GM12878 (cell line): ENCODE measurements around the gene KRTAP5-8. TPM values are rescaled to one million over a fixed set of nuclear protein-coding genes. Genes with fewer than 3 reads are reported as not detected.

Experiments used
- ATAC-seq: fragments of 200-7000 bp; cut with Tn5 transposase; 3 replicates; pipeline ENCODE4 v1.9.1; 2020; ENCODE audit warnings: mild to moderate bottlenecking, moderate library complexity
- BruUV-seq: library from RNA; stranded (reverse); fragments of 400-500 nt; replicated peaks from 2 replicates; lab custom pipeline; 2021; lab: Mats Ljungman, UMichigan
- CTCF ChIA-PET: fragments of 300-600 bp; sonication (Branson Sonifier 250); formaldehyde crosslinking; extraction: SDS; loops from one replicate; lab custom pipeline; 2021; ENCODE audit warnings: inconsistent platforms; lab: Yijun Ruan, JAX
- POLR2A ChIA-PET: fragments of 350-600 bp; formaldehyde crosslinking; extraction: SDS; loops from one replicate; lab custom pipeline; 2021; ENCODE audit warnings: inconsistent platforms; lab: Charles Lee
- RAD21 ChIA-PET: fragments of 300-600 bp; sonication (Branson Sonifier 250); formaldehyde crosslinking; loops from one replicate; lab custom pipeline; 2023; ENCODE audit warnings: antibody characterized with exemption; ENCODE audit not compliant: unreplicated experiment; lab: Charles Lee
- SMC1A ChIA-PET: fragments of 300-600 bp; sonication (Branson Sonifier 250); formaldehyde crosslinking; loops from one replicate; lab custom pipeline; 2023; ENCODE audit not compliant: unreplicated experiment, uncharacterized antibody; lab: Charles Lee
- DNase-seq: peaks from one replicate; pipeline ENCODE4 v3.0.0-alpha.2; 2011; ENCODE audit warnings: low read depth, low spot score
- FAIRE-seq: peaks from 3 replicates; lab custom pipeline; 2011; peaks lifted over from hg19 to GRCh38; lab: Jason Lieb, UNC
- H2AFZ ChIP-seq: 2 replicates; pipeline ENCODE4 v1.6.0; 2011; ENCODE audit warnings: low read depth, low read length, control low read depth; ENCODE audit not compliant: control insufficient read depth
- H3K27ac ChIP-seq: 2 replicates; pipeline ENCODE4 v1.5.1; 2011; ENCODE audit warnings: control low read depth; ENCODE audit not compliant: control insufficient read depth, insufficient read depth
- H3K27me3 ChIP-seq, 2 experiments: replicated peaks in 1 of 2; 2 replicates each; pipeline versions ENCODE4 v1.6.0 to v1.6.1; 2011; ENCODE audit warnings: low read length in 1 of 2; ENCODE audit not compliant: control insufficient read depth in 2 of 2, insufficient read depth in 2 of 2
- H3K36me3 ChIP-seq, 2 experiments: 2 replicates each; pipeline ENCODE4 v1.5.1; 2011; ENCODE audit warnings: low read length in 1 of 2; ENCODE audit not compliant: control insufficient read depth in 2 of 2, insufficient read depth in 2 of 2
- H3K4me1 ChIP-seq: 2 replicates; pipeline ENCODE4 v1.6.1; 2011; ENCODE audit warnings: mild to moderate bottlenecking, low read length, moderate library complexity, mixed read lengths; ENCODE audit not compliant: control insufficient read depth, insufficient read depth
- H3K4me2 ChIP-seq: 2 replicates; pipeline ENCODE4 v1.6.0; 2011; ENCODE audit warnings: control low read depth; ENCODE audit not compliant: control insufficient read depth, insufficient read depth
- H3K4me3 ChIP-seq: fragments of 200-600 bp; sonication (generic); 2 replicates; pipeline ENCODE4 v1.5.1; 2016
- H3K79me2 ChIP-seq: 2 replicates; pipeline ENCODE4 v1.6.0; 2011; ENCODE audit warnings: low read length; ENCODE audit not compliant: control insufficient read depth, insufficient read depth
- H3K9ac ChIP-seq: 2 replicates; pipeline ENCODE4 v1.8.0; 2011; ENCODE audit warnings: low read length, control low read depth, mixed read lengths; ENCODE audit not compliant: control insufficient read depth, insufficient read depth
- H3K9me3 ChIP-seq: replicated peaks from 3 replicates; pipeline ENCODE4 v1.5.1; 2011; ENCODE audit warnings: mild to moderate bottlenecking, low read length; ENCODE audit not compliant: control insufficient read depth, insufficient read depth
- H4K20me1 ChIP-seq: 2 replicates; pipeline ENCODE4 v1.6.0; 2011; ENCODE audit not compliant: control insufficient read depth, insufficient read depth
- ASH2L ChIP-seq: fragments of 300-600, 200-600 bp; sonication (generic); IDR thresholded peaks from 2 replicates; pipeline ENCODE4 v1.6.1; 2017; ENCODE audit warnings: low read depth, mild to moderate bottlenecking, borderline replicate concordance
- BRCA1 ChIP-seq: IDR thresholded peaks from 2 replicates; pipeline ENCODE4 v1.6.1; 2011; ENCODE audit warnings: low read depth, low read length, improper control_type of control experiment
- CBX3 ChIP-seq: fragments of 200-600 bp; sonication (generic); IDR thresholded peaks from 2 replicates; pipeline ENCODE4 v1.6.1; 2016; ENCODE audit warnings: low read depth, borderline replicate concordance
- FOS ChIP-seq: IDR thresholded peaks from 3 replicates; pipeline ENCODE4 v1.6.1; 2011; ENCODE audit warnings: borderline replicate concordance; ENCODE audit not compliant: insufficient read length; ENCODE audit errors: extremely low read depth
- GATAD2B ChIP-seq: fragments of 450-650 bp; conservative IDR thresholded peaks from 2 replicates; pipeline ENCODE4 v1.6.1; 2017; ENCODE audit warnings: low read depth, mild to moderate bottlenecking, moderate library complexity
- HCFC1 ChIP-seq: fragments of 150-350 bp; IDR thresholded peaks from 2 replicates; pipeline ENCODE4 v1.6.1; 2014; ENCODE audit warnings: low read length
- IKZF2 ChIP-seq, 2 experiments: fragments of 450-650 bp; IDR thresholded peaks; 2 replicates each; pipeline ENCODE4 v1.6.1; 2017; ENCODE audit warnings: mild to moderate bottlenecking in 2 of 2, moderate library complexity in 2 of 2
- MLLT1 ChIP-seq: fragments of 450-650 bp; IDR thresholded peaks from 2 replicates; pipeline ENCODE4 v1.6.1; 2016; ENCODE audit warnings: mild to moderate bottlenecking
- NFYA ChIP-seq: IDR thresholded peaks from 2 replicates; pipeline ENCODE4 v1.6.1; 2011; ENCODE audit warnings: low read depth, mild to moderate bottlenecking, low read length, improper control_type of control experiment, borderline replicate concordance
- NRF1 ChIP-seq: conservative IDR thresholded peaks from 2 replicates; pipeline ENCODE4 v1.6.1; 2011; ENCODE audit warnings: mild to moderate bottlenecking, low read depth, low read length, improper control_type of control experiment
- PAX8 ChIP-seq: fragments of 450-650 bp; IDR thresholded peaks from 2 replicates; pipeline ENCODE4 v1.6.1; 2017; ENCODE audit warnings: mild to moderate bottlenecking, moderate library complexity
- RBBP5 ChIP-seq: fragments of 200-600 bp; sonication (generic); conservative IDR thresholded peaks from 2 replicates; pipeline ENCODE4 v1.6.1; 2016
- SMAD1 ChIP-seq: fragments of 450-650 bp; IDR thresholded peaks from 2 replicates; pipeline ENCODE4 v1.6.1; 2018; ENCODE audit warnings: mild to moderate bottlenecking, low read depth; ENCODE audit not compliant: partially characterized antibody
- STAT3 ChIP-seq: IDR thresholded peaks from 2 replicates; pipeline ENCODE4 v1.6.1; 2011; ENCODE audit warnings: low read depth, low read length, improper control_type of control experiment
- ZZZ3 ChIP-seq: IDR thresholded peaks from 2 replicates; pipeline ENCODE4 v1.6.1; 2011; ENCODE audit warnings: low read depth; ENCODE audit not compliant: control insufficient read depth, insufficient read length
- WGBS: methylation state at CpG from one replicate; pipeline ENCODE4 v1.1.6; 2016; ENCODE audit warnings: low lambda C conversion rate; ENCODE audit not compliant: insufficient replicate concordance, insufficient coverage; ENCODE audit errors: missing lambda C conversion rate; 5-methylcytosine and 5-hydroxymethylcytosine counted together
- in situ Hi-C: fragments of 300-500 bp; cut with MboI; formaldehyde crosslinking; loops from 9 replicates; pipeline ENCODE4 v1.14.3; 2018; ENCODE audit warnings: mixed read lengths
- intact Hi-C: fragments of 100-400 bp; cut with micrococcal nuclease; formaldehyde crosslinking; loops from one replicate; pipeline ENCODE4 v1.14.2; 2022; ENCODE audit not compliant: unreplicated experiment
- polyA plus RNA-seq, 11 experiments: library from polyadenylated mRNA; depleted of rRNA in 4 of 11; unstranded in 6 of 11; stranded (reverse) in 5 of 11; fragments of >200 nt; fragmentation: Nextera tagmentation in 4 of 11; fragmentation: Illumina TruSeq in 1 of 11; extraction: Ambion mirVana in 4 of 11; extraction: Trizol in 1 of 11; gene quantifications; 1 replicate in 1 of 11; 2 replicates in 10 of 11; pipeline versions ENCODE4 v1.2.1 to v1.2.3, GENCODE V29; 2011 to 2016; ENCODE audit warnings: inconsistent platforms in 2 of 11, missing spikeins in 2 of 11, low read depth in 1 of 11
- total RNA-seq, 4 experiments: library from RNA; depleted of rRNA in 3 of 4; stranded (reverse); fragments of >200 nt in 3 of 4; fragmentation: Illumina TruSeq in 1 of 4; extraction: Trizol in 1 of 4; gene quantifications; 2 replicates each; pipeline versions ENCODE4 v1.2.1 to v1.2.3, GENCODE V29; 2013 to 2021
- TF ChIP-seq, protein P1 (sequence below): IDR thresholded peaks from 2 replicates; pipeline ENCODE4 v1.6.1; 2011; ENCODE audit warnings: low read depth, mild to moderate bottlenecking, low read length, moderate library complexity, borderline replicate concordance; ENCODE audit errors: extremely low read depth
- TF ChIP-seq, protein P2 (sequence below): IDR thresholded peaks from 2 replicates; pipeline ENCODE4 v1.6.1; 2012; ENCODE audit warnings: mild to moderate bottlenecking, low read depth, low read length

KRTAP5-8 gene
- total and polyA plus RNA-seq, 10 of the 15 experiments (the other 5 are each of a cell fraction or from before 2014, with no cell fraction given), result 0.07 to 0.36 (median 0.13) TPM; not detected in 6

DNA sequence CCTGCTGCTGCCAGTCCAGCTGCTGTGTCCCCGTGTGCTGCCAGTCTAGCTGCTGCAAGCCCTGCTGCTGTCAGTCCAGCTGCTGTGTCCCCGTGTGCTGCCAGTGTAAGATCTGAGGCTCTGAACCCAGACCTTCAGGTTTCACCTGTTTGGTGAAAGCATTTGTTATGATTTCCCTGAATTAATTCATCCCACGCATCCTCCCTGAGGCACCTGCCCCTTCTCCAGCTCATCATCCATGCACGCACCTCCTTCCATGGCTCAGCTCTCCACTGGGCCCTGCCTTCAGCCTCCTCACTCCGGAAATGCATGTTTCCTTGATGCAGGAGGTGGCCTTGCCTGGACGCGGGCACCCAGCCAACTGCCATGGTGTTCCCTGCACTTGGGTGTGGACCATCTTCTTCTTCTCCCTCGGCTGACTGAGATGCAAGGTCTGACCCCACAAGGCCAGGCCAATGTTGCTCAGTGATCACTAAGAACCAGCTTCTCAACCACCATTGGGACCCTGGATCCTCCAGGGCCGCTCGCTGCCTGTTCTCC lies 28.3 kb downstream of the KRTAP5-8 start:
- H2AFZ ChIP-seq, result no peak overlapping the region
- no peak overlapping the region for H3K27ac ChIP-seq
- no peak overlapping the region for H3K9ac ChIP-seq
- H3K36me3 ChIP-seq, result no peaks in the 10 kb centered on the region
- no peak overlapping the region for H3K4me2 ChIP-seq
- no peaks in the 10 kb centered on the region for H3K27me3 ChIP-seq
- no TSS peak for BruUV-seq
- intact Hi-C loops (loop anchor here (10.0 kb wide), 1 partner anchor 141 kb away; no protein-coding TSS in a partner anchor), in situ Hi-C loops (no loop called here)
- ChIA-PET CTCF (interaction anchor here (1.0 to 1.3 kb wide), 2 partner anchors 14 to 17 kb away, joined by 3 read pairs; partner anchors contain the start of gene KRTAP5-9), SMC1A (no interaction called here), POLR2A (no interaction called here), RAD21 (no interaction called here)
- H3K4me1 ChIP-seq, result no peaks in the 10 kb centered on the region
- FAIRE-seq, result no peak
- H3K79me2 ChIP-seq, result no peaks in the 10 kb centered on the region
- WGBS, result 32% methylated on average over 10 of the region's 10 CpGs
- H3K4me3 ChIP-seq, result no peak overlapping the region
- no peaks in the 10 kb centered on the region for H3K9me3 ChIP-seq
- no peak for DNase-seq
- no peaks in the 10 kb centered on the region for H4K20me1 ChIP-seq
- ATAC-seq, result no peak
- TF ChIP-seq IKZF2 (IDR thresholded peaks at IDR 0.05), result no peak
- TF ChIP-seq HCFC1, result no peak
- no peak for TF ChIP-seq STAT3
- no peak for TF ChIP-seq PAX8
- TF ChIP-seq, protein P1, sequence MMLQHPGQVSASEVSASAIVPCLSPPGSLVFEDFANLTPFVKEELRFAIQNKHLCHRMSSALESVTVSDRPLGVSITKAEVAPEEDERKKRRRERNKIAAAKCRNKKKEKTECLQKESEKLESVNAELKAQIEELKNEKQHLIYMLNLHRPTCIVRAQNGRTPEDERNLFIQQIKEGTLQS, result no peak
- no peak for TF ChIP-seq NFYA
- no peak for TF ChIP-seq BRCA1
- TF ChIP-seq CBX3, result no peak
- TF ChIP-seq NRF1, result no peak
- no peak for TF ChIP-seq FOS
- TF ChIP-seq ZZZ3, result no peak
- TF ChIP-seq MLLT1, result no peak
- no peak for TF ChIP-seq SMAD1
- TF ChIP-seq RBBP5, result no peak
- TF ChIP-seq, protein P2, sequence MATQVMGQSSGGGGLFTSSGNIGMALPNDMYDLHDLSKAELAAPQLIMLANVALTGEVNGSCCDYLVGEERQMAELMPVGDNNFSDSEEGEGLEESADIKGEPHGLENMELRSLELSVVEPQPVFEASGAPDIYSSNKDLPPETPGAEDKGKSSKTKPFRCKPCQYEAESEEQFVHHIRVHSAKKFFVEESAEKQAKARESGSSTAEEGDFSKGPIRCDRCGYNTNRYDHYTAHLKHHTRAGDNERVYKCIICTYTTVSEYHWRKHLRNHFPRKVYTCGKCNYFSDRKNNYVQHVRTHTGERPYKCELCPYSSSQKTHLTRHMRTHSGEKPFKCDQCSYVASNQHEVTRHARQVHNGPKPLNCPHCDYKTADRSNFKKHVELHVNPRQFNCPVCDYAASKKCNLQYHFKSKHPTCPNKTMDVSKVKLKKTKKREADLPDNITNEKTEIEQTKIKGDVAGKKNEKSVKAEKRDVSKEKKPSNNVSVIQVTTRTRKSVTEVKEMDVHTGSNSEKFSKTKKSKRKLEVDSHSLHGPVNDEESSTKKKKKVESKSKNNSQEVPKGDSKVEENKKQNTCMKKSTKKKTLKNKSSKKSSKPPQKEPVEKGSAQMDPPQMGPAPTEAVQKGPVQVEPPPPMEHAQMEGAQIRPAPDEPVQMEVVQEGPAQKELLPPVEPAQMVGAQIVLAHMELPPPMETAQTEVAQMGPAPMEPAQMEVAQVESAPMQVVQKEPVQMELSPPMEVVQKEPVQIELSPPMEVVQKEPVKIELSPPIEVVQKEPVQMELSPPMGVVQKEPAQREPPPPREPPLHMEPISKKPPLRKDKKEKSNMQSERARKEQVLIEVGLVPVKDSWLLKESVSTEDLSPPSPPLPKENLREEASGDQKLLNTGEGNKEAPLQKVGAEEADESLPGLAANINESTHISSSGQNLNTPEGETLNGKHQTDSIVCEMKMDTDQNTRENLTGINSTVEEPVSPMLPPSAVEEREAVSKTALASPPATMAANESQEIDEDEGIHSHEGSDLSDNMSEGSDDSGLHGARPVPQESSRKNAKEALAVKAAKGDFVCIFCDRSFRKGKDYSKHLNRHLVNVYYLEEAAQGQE, result no peak
- TF ChIP-seq ASH2L, result no peak
- TF ChIP-seq GATAD2B, result no peak
